Cerebellar cortex (tissue), 1 donor: ENCODE measurements around the gene PRR23E.

Source experiments
- DNase-seq: peaks from one replicate; pipeline ENCODE4 v3.0.0-alpha.2; 2015; ENCODE audit warnings: low spot score

PRR23E gene

DNA sequence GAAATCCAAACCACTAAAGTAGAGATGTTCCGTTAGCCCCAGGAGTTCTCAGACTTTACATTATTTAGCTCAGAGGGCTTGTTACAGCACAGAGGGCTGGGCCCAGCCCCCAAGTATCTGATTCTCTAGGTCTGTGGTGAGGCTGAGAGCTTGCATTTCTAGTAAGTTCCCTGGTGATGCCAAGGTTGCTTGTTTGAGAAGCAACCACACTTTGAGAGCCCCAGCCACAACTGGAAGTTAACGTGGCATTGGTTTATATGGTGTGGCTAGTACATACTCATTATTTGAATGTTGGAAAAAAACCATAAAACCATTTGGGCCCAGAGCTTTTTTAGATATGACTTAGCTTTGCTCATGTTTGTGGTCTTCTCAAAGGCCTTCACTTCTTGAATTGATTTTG is 35.9 kb downstream of the PRR23E start:
- DNase-seq: no peak

DNA sequence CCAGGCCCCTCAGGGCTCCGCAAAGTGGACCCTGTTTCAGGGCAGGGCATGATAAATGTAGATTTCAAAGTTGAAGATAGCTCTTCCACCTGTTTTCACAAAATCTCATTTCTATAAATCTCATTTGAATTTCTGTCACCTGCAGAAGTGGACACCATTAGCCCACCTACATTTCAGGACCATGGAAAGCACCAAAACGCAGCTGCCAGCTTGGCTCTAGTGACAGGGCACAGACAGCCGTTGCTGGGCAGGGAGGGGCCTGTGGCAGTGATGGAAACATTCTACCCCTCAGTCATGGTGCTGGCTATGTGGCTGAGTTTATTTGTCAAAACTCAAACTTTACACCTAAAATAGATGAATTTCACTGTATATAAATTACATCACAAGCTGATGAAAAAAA is 40.4 kb downstream of the PRR23E start:
- DNase-seq: no peak

DNA sequence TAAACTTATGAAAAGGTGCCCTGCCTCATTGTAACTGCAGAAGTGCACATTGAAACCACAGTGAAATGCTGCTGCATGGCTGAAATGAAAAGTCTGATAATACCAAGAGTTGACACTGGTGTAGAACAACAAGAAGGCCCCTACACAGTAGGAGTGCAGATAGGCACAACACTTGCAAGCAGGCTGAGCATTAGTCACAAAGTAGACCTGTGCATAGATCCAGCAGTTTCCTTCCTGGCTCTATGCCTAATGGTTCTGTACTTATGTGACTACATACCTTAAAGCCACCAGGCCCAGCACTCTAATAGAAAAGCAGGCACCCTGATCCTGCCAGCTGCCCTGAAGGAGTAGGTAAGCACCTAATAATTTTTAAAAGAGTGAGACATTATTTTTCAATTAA is 41.8 kb downstream of the PRR23E start:
- no peak for DNase-seq

DNA sequence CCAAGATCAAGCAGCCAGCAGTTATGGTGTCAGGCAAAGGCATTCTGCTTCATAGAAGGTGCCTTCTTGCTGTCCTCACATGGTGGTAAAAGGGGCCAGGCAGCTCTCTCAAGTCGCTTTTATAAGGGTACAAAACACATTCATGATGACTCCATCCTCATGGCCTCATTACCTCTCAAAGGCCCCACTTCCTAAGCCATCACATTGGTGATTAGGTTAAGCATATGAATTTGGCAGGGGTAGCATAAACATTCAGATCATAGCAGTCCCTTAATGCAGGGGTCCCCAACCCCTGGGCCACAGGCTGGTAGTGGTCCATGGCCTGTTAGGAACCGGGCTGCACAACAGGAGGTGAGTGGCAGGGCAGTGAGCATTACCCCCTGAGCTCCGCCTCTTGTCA is 42.8 kb downstream of the PRR23E start:
- no peak for DNase-seq

DNA sequence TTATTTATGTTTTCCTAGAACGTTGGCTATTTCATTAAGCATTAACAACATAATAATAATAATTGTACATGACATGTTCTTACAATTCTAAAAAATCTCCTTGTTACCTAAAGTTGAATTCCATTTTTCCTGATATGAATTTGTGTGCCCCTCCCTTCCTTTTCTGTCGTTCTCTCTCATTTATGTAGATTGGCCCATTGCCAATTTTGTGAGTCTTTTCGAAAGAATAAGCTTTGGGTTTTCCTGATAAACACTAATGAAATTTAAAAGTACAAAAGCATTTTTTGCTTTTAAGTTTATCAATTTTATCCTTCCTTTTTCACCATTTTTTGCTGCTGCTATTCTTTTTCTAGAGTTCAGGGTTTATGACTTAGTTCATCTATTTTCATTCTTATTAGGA is 44.9 kb downstream of the PRR23E start:
- no peak for DNase-seq

DNA sequence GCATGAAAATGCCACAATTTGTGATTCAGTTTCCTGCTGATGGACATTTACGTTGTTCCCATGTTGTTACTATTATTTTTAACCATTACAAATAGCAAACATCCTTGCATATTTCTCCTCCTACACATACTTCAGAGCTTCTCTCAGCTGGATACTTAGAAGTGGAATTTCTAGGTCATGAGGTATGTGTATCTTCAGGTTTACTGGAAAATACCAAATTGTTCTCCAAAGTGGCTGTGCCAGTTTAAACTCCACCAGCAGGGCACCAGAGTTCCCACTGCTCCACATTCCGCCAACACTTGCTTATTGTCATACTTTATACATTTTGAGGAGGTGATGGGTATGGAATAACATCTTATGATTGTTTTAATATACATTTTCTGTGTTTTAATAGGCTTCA is 45.7 kb downstream of the PRR23E start:
- no peak for DNase-seq

DNA sequence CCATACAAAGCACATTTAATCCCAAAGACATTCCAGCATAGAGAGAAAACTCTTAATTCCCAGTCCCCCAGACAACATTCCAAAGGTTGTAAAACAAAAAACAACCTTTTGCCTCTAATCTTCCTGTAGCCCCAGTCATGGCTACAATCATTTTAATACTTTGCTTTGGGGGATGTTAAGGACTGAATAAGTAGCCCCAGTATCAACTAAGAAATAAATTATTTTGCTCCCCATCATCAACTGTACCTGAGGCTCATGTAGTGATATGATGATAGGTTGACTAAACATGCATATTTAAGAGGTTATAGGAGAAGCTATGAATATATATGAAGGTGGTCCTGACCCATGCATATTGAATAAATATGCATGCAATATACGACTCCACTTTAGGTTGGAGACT is 54.4 kb downstream of the PRR23E start:
- no peak for DNase-seq
